ENCODE measurements around the gene PPBP. TPM values are rescaled to one million over a fixed set of nuclear protein-coding genes. Genes with fewer than 3 reads are reported as not detected.

The PPBP gene
- total and polyA plus RNA-seq, 9 donors, result 0.53 to 0.80 TPM; not detected in 7

DNA sequence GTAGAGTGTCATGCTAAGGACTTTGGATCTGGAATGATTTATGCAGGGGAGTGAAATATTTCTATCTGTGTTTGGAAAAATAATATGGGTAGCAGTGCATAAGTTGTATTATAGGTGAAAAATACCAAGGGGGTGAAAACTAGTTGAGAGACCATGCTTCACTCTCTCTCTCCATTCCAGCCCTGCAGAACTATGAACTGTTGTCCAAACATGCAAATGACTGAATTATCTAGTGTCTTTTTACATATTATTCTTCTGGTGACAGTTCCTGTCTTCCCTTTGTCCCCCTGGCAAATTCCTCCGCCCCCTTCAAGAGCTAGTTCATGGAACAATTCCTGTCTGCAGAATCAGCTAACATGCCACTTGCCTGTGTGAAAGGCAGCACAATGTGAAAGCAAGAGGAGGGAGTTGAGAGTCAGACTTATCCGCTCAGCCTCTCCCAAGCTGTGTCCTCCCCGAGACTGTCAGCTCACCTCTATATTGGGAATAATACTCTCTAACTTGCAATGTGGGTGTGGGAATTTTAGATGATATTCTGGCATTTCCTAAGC, 8.5 kb downstream of the PPBP start:
- no peaks in the 10 kb centered on the region for H3K4me1 ChIP-seq (ENCODE audit: insufficient read depth)
- 86 to 93% (median 91%) methylated on average over 3 of the region's 3 CpGs for WGBS, 3 donors
- no peak for TF ChIP-seq EP300 (IDR thresholded peaks at IDR 0.05)
- no peak for TF ChIP-seq POLR2A (IDR thresholded peaks at IDR 0.05)
- TF ChIP-seq, protein P1, sequence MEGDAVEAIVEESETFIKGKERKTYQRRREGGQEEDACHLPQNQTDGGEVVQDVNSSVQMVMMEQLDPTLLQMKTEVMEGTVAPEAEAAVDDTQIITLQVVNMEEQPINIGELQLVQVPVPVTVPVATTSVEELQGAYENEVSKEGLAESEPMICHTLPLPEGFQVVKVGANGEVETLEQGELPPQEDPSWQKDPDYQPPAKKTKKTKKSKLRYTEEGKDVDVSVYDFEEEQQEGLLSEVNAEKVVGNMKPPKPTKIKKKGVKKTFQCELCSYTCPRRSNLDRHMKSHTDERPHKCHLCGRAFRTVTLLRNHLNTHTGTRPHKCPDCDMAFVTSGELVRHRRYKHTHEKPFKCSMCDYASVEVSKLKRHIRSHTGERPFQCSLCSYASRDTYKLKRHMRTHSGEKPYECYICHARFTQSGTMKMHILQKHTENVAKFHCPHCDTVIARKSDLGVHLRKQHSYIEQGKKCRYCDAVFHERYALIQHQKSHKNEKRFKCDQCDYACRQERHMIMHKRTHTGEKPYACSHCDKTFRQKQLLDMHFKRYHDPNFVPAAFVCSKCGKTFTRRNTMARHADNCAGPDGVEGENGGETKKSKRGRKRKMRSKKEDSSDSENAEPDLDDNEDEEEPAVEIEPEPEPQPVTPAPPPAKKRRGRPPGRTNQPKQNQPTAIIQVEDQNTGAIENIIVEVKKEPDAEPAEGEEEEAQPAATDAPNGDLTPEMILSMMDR (IDR thresholded peaks at IDR 0.05), result no peak
- H3K4me3 ChIP-seq, result no peak overlapping the region
- peaks cover 0 to 4% of the 10 kb centered on the region in 2 donors for H3K9me3 ChIP-seq
- no peak overlapping the region for H3K27ac ChIP-seq
- no peaks in the 10 kb centered on the region for H3K36me3 ChIP-seq
- no peak for DNase-seq
- H3K27me3 ChIP-seq, result no peaks in the 10 kb centered on the region
- intact Hi-C loops (cut with DNase I), result no loop called here

DNA sequence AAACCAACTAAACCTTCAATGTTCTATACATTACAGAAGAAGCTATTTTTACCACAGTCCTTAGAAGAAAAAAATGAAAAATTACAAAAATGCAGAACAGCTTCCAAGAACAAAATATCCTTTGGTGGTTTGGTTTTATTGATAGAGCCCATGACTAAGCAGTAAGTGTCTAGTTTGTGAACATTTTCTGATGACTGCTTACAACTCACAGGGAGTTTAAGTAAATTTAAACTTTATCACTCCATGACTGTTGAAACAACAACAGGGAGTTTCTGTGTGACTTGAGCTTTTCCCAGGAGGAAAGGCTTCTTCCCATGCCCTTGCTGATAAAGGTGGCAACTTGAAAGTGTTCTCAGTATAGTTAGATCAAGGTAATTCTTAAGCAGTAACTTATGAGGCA, 9.1 kb downstream of the PPBP start:
- TF ChIP-seq, protein P1 (IDR thresholded peaks at IDR 0.05), result no peak
- TF ChIP-seq EP300 (IDR thresholded peaks at IDR 0.05), result no peak
- TF ChIP-seq POLR2A (IDR thresholded peaks at IDR 0.05), result no peak
- H3K27ac ChIP-seq, result no peak overlapping the region
- intact Hi-C loops (cut with DNase I), result no loop called here
- no peak overlapping the region for H3K4me3 ChIP-seq
- no peaks in the 10 kb centered on the region for H3K36me3 ChIP-seq
- no peaks in the 10 kb centered on the region for H3K4me1 ChIP-seq (ENCODE audit: insufficient read depth)
- DNase-seq, result no peak
- H3K9me3 ChIP-seq, result peaks cover 0 to 4% of the 10 kb centered on the region in 2 donors
- H3K27me3 ChIP-seq, result no peaks in the 10 kb centered on the region

DNA sequence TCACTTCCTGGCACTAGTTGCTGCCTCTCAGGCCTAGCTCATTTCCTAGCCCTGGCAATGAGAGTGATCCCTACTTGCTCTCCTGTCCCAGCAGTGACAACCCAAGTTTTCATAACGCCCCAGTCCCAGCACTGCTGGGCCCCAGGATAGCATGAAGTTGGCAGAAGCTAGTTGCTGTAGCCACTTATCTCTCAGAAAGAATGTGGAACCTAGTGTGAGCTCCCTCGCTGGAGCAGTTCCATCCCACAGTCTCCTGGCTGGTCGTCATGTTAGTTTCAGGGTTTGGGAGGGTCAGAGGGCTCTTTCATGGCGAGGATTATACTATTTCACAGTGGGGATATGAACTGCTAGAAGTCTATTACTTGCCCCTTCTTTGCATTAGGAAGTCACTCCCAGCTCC, 11.3 kb downstream of the PPBP start:
- WGBS, 3 donors, result 8 to 54% (median 21%) methylated on average over 4 of the region's 4 CpGs
- Histone ChIP-seq H3K27me3 (no peaks in the 10 kb centered on the region), H3K4me3 (no peak overlapping the region), H3K27ac (no peak overlapping the region), H3K36me3 (no peaks in the 10 kb centered on the region), H3K4me1 (ENCODE audit: insufficient read depth) (no peaks in the 10 kb centered on the region), H3K9me3 (peaks cover 0 to 4% of the 10 kb centered on the region in 2 donors)
- no peak for DNase-seq
- TF ChIP-seq, protein P1 (IDR thresholded peaks at IDR 0.05), result no peak
- TF ChIP-seq EP300 (IDR thresholded peaks at IDR 0.05), result no peak
- TF ChIP-seq POLR2A (IDR thresholded peaks at IDR 0.05), result no peak
- intact Hi-C loops (cut with DNase I), result no loop called here

DNA sequence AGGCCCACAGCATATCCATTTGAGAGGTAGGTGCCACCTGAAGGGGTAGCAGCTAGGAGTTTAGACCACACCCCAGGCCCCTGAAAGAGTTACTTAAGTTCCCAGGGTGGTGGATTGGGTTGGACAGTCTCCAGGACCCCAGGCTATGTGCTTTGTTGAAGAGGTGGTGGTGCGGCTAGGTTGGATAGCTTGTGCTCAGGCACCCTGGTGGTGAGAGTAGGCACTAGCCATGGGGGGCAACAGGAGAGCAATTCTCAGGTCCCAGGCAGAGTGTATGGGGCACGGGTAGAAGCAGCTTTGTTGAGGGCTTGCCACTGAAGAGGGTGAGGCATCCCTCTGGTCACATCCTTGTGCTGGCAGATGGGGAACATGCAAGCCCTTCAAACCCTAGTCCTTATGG, 11.8 kb downstream of the PPBP start:
- Histone ChIP-seq H3K4me1 (ENCODE audit: insufficient read depth) (no peaks in the 10 kb centered on the region), H3K4me3 (no peak overlapping the region), H3K36me3 (no peaks in the 10 kb centered on the region), H3K27me3 (no peaks in the 10 kb centered on the region), H3K9me3 (peaks cover 0 to 4% of the 10 kb centered on the region in 2 donors), H3K27ac (no peak overlapping the region)
- intact Hi-C loops (cut with DNase I), result no loop called here
- WGBS, 3 donors, result 84 to 100% (median 97%) methylated on average over 2 of the region's 2 CpGs
- TF ChIP-seq, protein P1 (IDR thresholded peaks at IDR 0.05), result no peak
- TF ChIP-seq POLR2A (IDR thresholded peaks at IDR 0.05), result no peak
- no peak for TF ChIP-seq EP300 (IDR thresholded peaks at IDR 0.05)
- DNase-seq, result no peak
